GM10847 (cell line): Measurements from ENCODE around the gene ITIH4.

Experiments
- POLR2A ChIP-seq: IDR thresholded peaks from 2 replicates; pipeline ENCODE4 v1.6.1; 2011; ENCODE audit not compliant: insufficient read length; ENCODE audit errors: extremely low read depth

ITIH4 gene

DNA sequence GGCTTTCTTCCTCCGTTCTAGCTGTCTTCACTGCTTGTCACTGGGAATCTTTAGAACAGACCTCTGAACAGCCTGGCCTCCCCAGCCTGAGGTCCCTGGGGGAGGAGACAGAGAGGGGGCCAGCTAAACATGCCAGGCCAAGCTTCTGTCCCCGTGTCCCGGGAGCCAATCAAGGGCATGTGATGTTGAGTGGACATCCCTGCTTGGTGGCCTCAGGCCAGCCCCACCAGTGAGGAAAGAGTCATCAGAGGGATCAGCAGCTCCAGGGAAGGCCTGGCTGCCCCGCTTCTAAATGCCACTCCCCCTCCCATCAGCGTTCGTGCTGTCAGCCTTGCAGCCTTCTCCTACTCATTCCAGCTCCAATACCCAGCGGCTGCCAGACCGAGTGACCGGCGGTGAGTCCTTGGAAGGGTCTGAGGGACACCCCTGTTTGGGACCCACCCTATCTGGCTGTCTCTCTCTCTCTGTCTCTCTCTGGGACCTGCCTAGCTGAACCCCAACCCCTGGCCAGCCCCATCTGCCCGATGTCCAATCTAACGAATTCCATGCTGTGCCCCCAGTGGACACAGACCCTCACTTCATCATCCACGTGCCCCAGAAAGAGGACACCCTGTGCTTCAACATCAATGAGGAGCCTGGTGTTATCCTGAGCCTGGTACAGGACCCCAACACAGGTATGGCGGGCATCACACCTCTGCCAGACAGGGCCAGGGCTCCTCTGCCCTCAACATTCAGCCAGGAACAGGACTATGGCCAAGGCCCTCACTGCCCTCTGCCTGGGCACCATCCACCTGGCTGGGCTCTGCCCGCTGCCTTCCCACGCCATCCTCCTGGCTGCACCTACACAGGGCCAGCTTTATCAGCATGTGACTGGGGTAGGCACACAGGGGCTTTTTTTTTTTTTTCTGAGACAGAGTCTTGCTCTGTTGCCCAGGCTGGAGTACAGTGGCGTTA lies 42.5 kb downstream of the ITIH4 start:
- TF ChIP-seq POLR2A = no peak

DNA sequence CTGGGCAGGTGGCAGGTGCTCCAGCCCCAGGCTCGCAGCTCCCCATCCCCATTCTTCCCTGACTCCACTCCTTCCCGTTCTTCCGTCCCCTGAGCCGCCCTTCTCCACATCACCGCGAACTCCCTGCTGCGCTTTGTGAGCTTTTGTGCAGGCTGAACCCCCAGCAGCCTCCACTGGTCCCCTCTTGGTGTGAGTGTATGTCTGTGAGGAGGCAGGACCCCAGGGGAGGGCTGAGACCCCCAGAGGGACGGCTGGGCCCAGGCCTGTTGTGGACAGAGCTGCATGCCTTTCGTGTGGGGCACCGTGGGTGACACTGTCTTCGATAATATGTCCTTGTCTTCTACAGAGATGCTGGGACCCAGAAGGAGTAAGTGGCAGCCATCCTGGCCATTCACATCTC lies 43.2 kb downstream of the ITIH4 start:
- TF ChIP-seq POLR2A = no peak

DNA sequence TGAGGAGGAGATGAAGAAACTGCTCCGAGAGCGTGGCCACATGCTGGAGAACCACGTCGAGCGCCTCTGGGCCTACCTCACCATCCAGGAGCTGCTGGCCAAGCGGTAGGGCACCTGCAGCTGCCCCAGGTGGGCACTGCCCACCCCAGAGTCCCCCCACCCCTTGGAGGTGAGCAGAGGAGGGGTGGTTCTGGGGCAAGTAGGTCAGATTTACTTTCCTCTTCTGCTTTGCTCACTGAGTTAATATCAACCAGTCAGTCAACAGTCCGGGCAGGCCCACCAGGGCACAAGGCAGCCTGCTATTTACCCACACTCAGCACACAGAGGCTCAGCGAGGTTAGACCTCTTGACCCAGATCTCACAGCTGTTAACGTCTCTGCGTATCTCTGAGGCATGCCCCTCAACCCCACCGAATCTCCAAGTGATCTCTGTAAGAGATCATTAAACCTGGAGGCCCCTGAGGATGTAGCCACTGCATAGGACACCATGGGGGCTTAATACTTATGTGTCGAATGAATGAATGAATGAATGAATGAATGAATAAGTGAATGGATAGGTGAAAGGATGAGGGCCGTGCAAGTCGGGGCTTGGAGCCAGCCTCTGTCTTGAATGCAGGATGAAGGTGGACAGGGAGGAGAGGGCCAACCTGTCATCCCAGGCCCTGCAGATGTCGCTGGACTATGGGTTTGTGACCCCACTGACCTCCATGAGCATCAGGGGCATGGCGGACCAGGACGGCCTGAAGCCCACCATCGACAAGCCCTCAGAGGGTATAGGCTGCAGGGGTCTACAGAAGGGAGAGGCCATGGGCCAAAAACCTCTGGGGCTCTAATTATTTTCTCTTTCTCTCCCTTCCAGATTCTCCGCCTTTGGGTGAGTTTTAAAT lies 43.9 kb downstream of the ITIH4 start:
- no peak for TF ChIP-seq POLR2A

DNA sequence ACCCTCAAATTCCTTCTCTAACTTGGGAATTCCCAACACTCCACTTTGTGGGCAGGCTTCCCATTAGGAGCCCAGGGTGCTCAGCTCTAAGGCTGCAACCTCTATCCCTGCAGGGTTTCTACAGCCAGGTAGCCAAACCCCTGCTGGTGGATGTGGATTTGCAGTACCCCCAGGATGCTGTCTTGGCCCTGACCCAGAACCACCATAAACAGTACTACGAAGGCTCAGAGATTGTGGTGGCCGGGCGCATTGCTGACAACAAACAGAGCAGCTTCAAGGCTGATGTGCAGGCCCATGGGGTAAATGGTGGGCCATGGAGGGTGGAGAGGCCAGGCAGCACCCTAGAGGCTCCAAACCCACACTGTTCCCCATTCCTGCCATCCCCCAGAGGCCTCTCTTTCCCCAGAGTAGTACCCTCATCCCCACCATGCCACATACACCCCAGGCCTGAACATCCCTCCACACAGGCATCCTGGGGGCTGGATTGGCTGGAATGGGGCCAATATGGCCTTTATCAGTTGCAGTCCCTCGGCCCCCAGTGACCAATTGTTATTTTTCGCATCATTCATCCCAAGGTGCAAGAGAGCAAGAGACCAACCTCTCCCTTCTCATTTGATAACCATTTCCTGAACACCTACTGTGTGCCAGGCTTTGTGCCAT lies 45.4 kb downstream of the ITIH4 start:
- no peak for TF ChIP-seq POLR2A

DNA sequence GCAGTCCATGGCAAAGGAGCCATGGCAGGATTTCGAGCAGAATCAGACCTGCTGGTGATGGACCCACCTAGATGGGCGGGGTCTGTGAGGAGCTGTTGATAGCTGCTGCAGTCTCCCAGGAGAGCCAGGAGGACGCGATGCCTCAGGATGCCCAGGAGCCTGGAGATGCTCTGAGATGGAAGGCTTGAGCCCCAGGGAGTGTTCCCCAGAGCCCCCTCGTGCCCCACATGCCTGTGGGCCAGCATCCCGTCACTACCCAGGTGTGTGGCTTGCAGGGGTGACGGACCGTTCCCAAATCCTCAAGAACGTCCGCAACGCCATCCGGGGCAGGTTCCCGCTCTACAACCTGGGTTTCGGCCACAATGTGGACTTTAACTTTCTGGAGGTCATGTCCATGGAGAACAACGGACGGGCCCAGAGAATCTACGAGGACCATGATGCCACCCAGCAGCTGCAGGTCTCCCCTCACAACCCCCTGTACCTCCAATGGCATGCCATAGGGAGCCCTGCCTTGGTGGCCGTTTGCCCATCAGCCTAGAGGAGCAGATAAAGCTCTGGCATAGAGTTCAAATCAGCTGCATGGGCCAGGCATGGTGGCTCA lies 46.4 kb downstream of the ITIH4 start:
- no peak for TF ChIP-seq POLR2A

DNA sequence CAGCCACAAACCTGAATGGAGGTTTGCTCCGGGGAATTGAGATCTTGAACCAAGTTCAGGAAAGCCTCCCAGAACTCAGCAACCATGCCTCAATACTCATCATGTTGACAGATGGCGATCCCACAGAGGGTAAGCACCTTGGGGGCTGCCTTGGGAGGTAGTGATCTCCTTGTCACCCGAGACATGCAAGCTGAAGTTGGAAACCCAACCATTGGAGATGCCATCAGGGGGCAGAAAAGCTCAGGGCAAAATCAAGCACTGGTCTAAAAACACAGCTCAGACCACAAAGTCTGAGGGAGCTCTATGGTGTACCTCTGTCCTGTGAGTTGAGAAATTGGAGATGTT lies 47.3 kb downstream of the ITIH4 start:
- no peak for TF ChIP-seq POLR2A

DNA sequence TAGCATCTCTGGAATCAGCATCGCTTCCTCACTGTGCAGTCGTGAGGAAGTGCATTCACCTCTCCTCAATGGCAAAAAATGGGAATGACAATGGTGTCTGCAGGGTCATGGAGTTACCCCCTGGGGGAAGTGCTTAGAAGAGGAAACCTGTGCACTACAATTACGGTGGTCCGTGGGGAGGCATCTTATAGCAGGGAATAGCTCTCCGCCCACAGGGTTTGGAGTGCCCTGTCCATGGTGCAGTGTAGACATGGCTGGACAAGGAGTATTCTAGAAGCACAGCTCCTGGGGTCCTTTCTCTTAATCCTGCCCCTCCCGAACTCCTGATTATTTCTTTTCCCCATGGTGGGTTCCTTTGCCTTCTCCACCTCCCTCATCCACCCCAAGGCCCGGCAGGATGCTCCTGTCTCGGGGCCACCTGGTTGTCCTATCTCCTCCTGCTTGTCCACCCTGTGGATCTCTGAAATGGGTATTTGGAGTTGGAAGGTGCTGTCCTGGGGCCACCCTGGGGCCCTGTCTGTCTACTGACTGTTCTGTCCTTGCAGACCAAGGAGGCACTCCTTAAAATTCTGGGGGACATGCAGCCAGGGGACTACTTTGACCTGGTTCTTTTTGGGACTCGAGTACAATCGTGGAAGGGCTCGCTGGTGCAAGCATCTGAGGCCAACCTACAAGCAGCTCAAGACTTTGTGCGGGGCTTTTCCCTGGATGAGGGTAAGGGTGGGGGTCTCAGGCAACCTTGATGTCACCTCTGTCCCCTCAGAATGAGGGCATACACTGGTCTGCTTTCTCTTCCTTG lies 47.9 kb downstream of the ITIH4 start:
- no peak for TF ChIP-seq POLR2A

DNA sequence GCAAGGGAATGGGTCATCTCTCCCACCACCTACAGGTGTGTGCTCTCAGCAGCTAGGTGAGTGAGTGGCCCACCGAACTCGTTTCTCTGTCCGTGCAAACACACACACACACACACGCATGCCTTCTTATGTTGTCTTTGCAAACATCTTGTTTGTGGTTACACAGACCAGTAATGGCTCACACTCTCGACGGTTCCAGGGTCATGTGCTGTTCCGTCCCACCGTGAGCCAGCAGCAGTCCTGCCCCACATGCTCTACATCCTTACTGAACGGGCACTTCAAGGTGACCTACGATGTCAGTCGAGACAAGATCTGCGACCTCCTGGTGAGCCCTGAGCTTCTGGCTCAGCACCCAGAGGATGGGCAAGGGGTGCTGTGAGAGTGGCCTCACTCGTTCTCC lies 48.7 kb downstream of the ITIH4 start:
- no peak for TF ChIP-seq POLR2A

DNA sequence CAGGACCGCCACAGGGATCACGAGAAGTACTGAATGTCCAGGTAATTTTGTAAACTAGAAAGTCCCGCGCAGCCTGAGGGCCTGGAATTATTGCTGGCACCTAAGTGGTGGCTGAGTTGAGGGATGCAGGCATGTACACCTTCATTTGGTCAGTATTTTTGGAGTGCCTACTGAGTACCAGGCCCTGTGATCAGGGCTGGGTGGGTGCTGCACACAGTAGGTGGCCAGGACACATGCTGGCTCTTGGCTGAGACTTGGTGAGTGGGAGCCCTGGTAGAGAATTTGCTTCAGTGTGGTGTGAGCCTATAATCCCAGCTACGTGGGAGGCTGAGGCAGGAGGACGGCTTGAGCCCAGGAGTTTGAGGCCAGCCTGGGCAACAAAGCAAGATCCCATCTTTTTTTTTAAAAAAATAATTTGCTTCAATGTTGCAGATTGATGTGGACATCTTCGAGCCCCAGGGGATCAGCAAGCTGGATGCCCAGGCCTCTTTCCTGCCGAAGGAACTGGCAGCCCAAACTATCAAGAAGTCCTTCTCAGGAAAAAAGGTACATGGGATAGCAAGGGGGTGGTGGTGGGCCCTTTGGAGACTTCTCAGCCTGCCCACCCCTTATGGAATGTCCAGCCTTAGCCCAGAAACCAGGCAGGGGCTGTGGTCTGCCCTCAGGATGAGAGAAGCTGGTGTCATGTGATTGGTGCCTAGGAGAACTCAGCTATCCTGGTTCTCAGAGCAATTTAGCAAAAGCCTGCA lies 50.5 kb downstream of the ITIH4 start:
- no peak for TF ChIP-seq POLR2A

DNA sequence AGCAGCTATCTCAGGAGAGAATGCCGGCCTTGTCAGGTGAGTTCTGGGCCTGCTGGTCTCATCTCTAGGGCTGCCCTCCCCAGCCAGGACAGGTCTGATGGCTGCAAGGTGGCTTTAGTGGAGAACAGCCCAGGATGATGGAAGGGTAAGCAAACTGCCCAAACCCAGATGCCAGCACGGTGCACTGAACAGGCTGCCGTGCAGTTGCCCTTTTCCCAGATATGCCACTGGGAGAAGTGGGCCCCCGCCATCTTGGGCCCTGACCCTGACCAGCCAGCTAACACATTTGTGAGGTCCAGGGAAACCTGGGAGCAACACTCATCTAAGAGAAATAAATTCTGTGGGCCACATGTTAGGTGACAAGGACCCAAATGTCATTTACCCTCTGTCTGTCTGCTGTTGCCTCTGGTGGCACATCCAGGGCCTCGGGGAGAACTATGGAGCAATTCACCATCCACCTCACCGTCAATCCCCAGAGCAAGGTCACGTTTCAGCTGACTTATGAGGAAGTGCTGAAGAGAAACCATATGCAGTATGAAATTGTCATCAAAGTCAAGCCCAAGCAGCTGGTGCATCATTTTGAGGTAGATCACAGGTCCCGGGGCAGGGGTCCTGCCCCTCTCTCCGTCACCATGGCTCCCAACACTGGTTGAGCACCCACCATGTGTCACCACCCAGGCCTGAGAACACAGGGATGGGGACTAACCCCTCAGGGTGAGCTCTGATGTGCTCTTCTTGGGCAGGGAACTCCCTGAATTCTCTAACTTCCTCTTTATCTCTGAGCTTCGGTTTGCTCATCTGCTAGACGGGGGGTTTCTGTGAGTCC lies 51.2 kb downstream of the ITIH4 start:
- no peak for TF ChIP-seq POLR2A

DNA sequence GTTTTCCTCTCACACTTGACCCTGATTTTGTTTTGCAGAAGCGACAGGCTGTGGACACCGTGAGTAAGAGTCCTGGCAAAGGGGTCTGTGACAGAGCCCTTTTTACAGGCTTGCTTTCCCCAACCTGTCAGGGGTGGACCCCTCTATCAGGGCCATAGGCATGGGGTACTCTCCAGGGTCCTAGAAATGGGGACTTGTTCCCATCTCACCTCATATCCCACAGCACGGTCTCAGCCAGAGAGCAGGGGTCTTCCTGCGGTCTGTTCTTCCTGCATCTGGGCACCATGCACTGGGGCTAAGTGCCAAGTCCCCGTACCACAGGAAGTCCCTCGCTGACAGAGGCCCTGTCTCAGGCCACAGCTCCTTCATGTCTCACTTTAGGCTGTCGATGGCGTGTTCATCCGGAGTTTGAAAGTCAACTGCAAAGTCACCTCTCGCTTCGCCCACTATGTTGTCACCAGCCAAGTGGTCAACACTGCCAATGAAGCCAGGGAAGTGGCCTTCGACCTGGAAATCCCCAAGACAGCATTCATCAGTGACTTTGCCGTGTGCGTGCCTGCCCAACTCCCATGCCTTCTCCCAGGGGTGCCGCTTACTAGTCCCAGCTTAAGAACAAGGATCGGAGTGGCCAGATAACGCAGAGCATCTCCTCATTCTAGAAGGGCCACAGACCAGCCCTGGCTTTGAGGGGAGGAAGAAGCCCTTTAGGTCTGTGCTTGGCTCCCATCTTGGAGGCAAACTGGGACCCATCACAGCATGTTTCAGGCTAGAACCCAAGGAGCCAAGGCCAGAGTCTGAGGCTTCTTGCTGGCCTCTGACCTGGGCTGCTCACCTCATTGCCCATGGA lies 52.3 kb downstream of the ITIH4 start:
- TF ChIP-seq POLR2A = no peak
